AG08395 (cell line): Measurements from ENCODE around the gene LUC7L2.
"Not testable (repeated sequence)": the region's sequence is repeated elsewhere in the genome, so short reads cannot be mapped to it uniquely, and the experiment has no call there.

Experiments used
- DNase-seq: peaks from one replicate; pipeline ENCODE4 v3.0.0; 2012; ENCODE audit warnings: mixed read lengths, low spot score

LUC7L2 gene

GRCh38 chr7:139396323-139396951, 36.7 kb downstream of the LUC7L2 start:
- no peak for DNase-seq

GRCh38 chr7:139397192-139397591, 37.5 kb downstream of the LUC7L2 start:
- DNase-seq: no peak

GRCh38 chr7:139403601-139404000, 43.9 kb downstream of the LUC7L2 start:
- no peak for DNase-seq

GRCh38 chr7:139407555-139407954, 47.9 kb downstream of the LUC7L2 start:
- no peak for DNase-seq

GRCh38 chr7:139414743-139415402, 55.2 kb downstream of the LUC7L2 start:
- DNase-seq: not testable (repeated sequence)

GRCh38 chr7:139416405-139416804, 56.7 kb downstream of the LUC7L2 start:
- no peak for DNase-seq

- DNase-seq: no peak
Observed at GRCh38 chr7:139417478-139417877, 57.8 kb downstream of the LUC7L2 start.

- no peak for DNase-seq
Observed at GRCh38 chr7:139421123-139421522, 61.4 kb downstream of the LUC7L2 start.

- DNase-seq: no peak
Observed at GRCh38 chr7:139422126-139422525, 62.4 kb downstream of the LUC7L2 start.

- DNase-seq: no peak
Observed at GRCh38 chr7:139423091-139423490, 63.4 kb downstream of the LUC7L2 start.

- no peak for DNase-seq
Observed at GRCh38 chr7:139424004-139424403, 64.3 kb downstream of the LUC7L2 start.

- DNase-seq: not testable (repeated sequence)
Observed at GRCh38 chr7:139425701-139426100, 66.0 kb downstream of the LUC7L2 start.

GRCh38 chr7:139426258-139427028, 66.7 kb downstream of the LUC7L2 start:
- no peak for DNase-seq

- DNase-seq: no peak
Observed at GRCh38 chr7:139427029-139427420, 67.3 kb downstream of the LUC7L2 start.

GRCh38 chr7:139427788-139428187, 68.1 kb downstream of the LUC7L2 start:
- no peak for DNase-seq

- not testable (repeated sequence) for DNase-seq
Observed at GRCh38 chr7:139429735-139430134, 70.0 kb downstream of the LUC7L2 start.

GRCh38 chr7:139430443-139430842, 70.7 kb downstream of the LUC7L2 start:
- no peak for DNase-seq

- DNase-seq: no peak
Observed at GRCh38 chr7:139431010-139431409, 71.3 kb downstream of the LUC7L2 start.

GRCh38 chr7:139431459-139431858, 71.8 kb downstream of the LUC7L2 start:
- DNase-seq: no peak

GRCh38 chr7:139436806-139437205, 77.1 kb downstream of the LUC7L2 start:
- DNase-seq: no peak

- no peak for DNase-seq
Observed at GRCh38 chr7:139439375-139439774, 79.7 kb downstream of the LUC7L2 start.

GRCh38 chr7:139441961-139442360, 82.3 kb downstream of the LUC7L2 start:
- no peak for DNase-seq
